Measurements from ENCODE around the gene GALNT2.

The GALNT2 gene

GRCh38 chr1:230103306-230104173, 36.5 kb downstream of the GALNT2 start:
- H3K9ac ChIP-seq (ENCODE audit: low read length) = peak overlapping the region; percentile 64
- no peaks in the 10 kb centered on the region for H4K20me1 ChIP-seq (ENCODE audit: insufficient read depth, low read length)
- TF ChIP-seq CTCF (IDR thresholded peaks at IDR 0.05; ENCODE audit: low read length) (no peak), EZH2phosphoT487 (IDR thresholded peaks at IDR 0.05; ENCODE audit: low read length) (no peak), EZH2 (optimal IDR thresholded peaks at IDR 0.05; ENCODE audit: low read depth, low read length) (no peak)
- peak overlapping the region; percentile 80 for H3K4me2 ChIP-seq (ENCODE audit: low read depth, low read length)
- H3K4me3 ChIP-seq (ENCODE audit: low read length) = peak overlapping the region; percentile 33
- H3K9me3 ChIP-seq (replicated peaks; ENCODE audit: insufficient read depth, low read length) = no peaks in the 10 kb centered on the region
- DNase-seq = peak; percentile 59
- peaks cover 58% of the 10 kb centered on the region for H3K4me1 ChIP-seq (ENCODE audit: low read length)
- H3K27ac ChIP-seq (ENCODE audit: low read length) = peak overlapping the region; percentile 80
- H3K9me2 ChIP-seq (replicated peaks; ENCODE audit: insufficient read depth, low read length) = no peaks in the 10 kb centered on the region
- peaks cover 38% of the 10 kb centered on the region for H3F3A ChIP-seq (ENCODE audit: insufficient read depth, low read length)
- H3K79me2 ChIP-seq (ENCODE audit: low read length) = peaks cover 96% of the 10 kb centered on the region
- H3K27me3 ChIP-seq (replicated peaks; ENCODE audit: insufficient read depth, low read length) = no peaks in the 10 kb centered on the region
- H2AFZ ChIP-seq (ENCODE audit: low read length) = no peak overlapping the region
- no peaks in the 10 kb centered on the region for H3K36me3 ChIP-seq (replicated peaks; ENCODE audit: insufficient read depth, low read length)

- Histone ChIP-seq H3K27me3 (replicated peaks; ENCODE audit: insufficient read depth, low read length) (no peaks in the 10 kb centered on the region), H3K9ac (ENCODE audit: low read length) (peak overlapping the region; percentile 64), H3K79me2 (ENCODE audit: low read length) (peaks cover 93% of the 10 kb centered on the region), H3K4me3 (ENCODE audit: low read length) (peak overlapping the region; percentile 33; the same call in 1 of the 2 replicates), H3F3A (ENCODE audit: insufficient read depth, low read length) (peaks cover 48% of the 10 kb centered on the region), H3K4me1 (ENCODE audit: low read length) (peaks cover 66% of the 10 kb centered on the region), H4K20me1 (ENCODE audit: insufficient read depth, low read length) (no peaks in the 10 kb centered on the region), H3K27ac (ENCODE audit: low read length) (peak overlapping the region; percentile 80), H3K9me2 (replicated peaks; ENCODE audit: insufficient read depth, low read length) (no peaks in the 10 kb centered on the region), H2AFZ (ENCODE audit: low read length) (no peak overlapping the region), H3K4me2 (ENCODE audit: low read depth, low read length) (peak overlapping the region; percentile 80), H3K9me3 (replicated peaks; ENCODE audit: insufficient read depth, low read length) (no peaks in the 10 kb centered on the region), H3K36me3 (replicated peaks; ENCODE audit: insufficient read depth, low read length) (no peaks in the 10 kb centered on the region)
- TF ChIP-seq CTCF (IDR thresholded peaks at IDR 0.05; ENCODE audit: low read length) (no peak), EZH2phosphoT487 (IDR thresholded peaks at IDR 0.05; ENCODE audit: low read length) (no peak), EZH2 (optimal IDR thresholded peaks at IDR 0.05; ENCODE audit: low read depth, low read length) (no peak)
- peak; percentile 84 for DNase-seq
These were observed 37.6 kb downstream of the GALNT2 start for GRCh38 chr1:230104395-230105244.

GRCh38 chr1:230105245-230105753, 38.3 kb downstream of the GALNT2 start:
- no peaks in the 10 kb centered on the region for H3K27me3 ChIP-seq (replicated peaks; ENCODE audit: insufficient read depth, low read length)
- H3K9me3 ChIP-seq (replicated peaks; ENCODE audit: insufficient read depth, low read length) = no peaks in the 10 kb centered on the region
- no peak overlapping the region for H2AFZ ChIP-seq (ENCODE audit: low read length)
- H3K27ac ChIP-seq (ENCODE audit: low read length) = peak overlapping the region; percentile 80
- H3K36me3 ChIP-seq (replicated peaks; ENCODE audit: insufficient read depth, low read length) = no peaks in the 10 kb centered on the region
- DNase-seq = no peak
- peak overlapping the region; percentile 33; the same call in 1 of the 2 replicates for H3K4me3 ChIP-seq (ENCODE audit: low read length)
- peak overlapping the region; percentile 80 for H3K4me2 ChIP-seq (ENCODE audit: low read depth, low read length)
- H3K9me2 ChIP-seq (replicated peaks; ENCODE audit: insufficient read depth, low read length) = no peaks in the 10 kb centered on the region
- peak overlapping the region; percentile 64 for H3K9ac ChIP-seq (ENCODE audit: low read length)
- TF ChIP-seq CTCF (IDR thresholded peaks at IDR 0.05; ENCODE audit: low read length) = no peak
- TF ChIP-seq EZH2 (optimal IDR thresholded peaks at IDR 0.05; ENCODE audit: low read depth, low read length) = no peak
- TF ChIP-seq EZH2phosphoT487 (IDR thresholded peaks at IDR 0.05; ENCODE audit: low read length) = no peak
- H4K20me1 ChIP-seq (ENCODE audit: insufficient read depth, low read length) = no peaks in the 10 kb centered on the region
- H3K4me1 ChIP-seq (ENCODE audit: low read length) = peaks cover 70% of the 10 kb centered on the region
- H3F3A ChIP-seq (ENCODE audit: insufficient read depth, low read length) = peaks cover 55% of the 10 kb centered on the region
- peaks cover 88% of the 10 kb centered on the region for H3K79me2 ChIP-seq (ENCODE audit: low read length)

Data from MM.1S (cell line).